Effector CD8-positive, alpha-beta T cell (primary cell): ENCODE results near the gene ZNF778.
A peak's percentile ranks its signal among the peaks of the same experiment; 100 is the strongest.
"Not testable (repeated sequence)": the region's sequence is repeated elsewhere in the genome, so short reads cannot be mapped to it uniquely, and the experiment has no call there.

Experiments
- DNase-seq: peaks from one replicate; lab custom pipeline; 2025; lab: John Stamatoyannopoulos, UW

Gene ZNF778

DNA sequence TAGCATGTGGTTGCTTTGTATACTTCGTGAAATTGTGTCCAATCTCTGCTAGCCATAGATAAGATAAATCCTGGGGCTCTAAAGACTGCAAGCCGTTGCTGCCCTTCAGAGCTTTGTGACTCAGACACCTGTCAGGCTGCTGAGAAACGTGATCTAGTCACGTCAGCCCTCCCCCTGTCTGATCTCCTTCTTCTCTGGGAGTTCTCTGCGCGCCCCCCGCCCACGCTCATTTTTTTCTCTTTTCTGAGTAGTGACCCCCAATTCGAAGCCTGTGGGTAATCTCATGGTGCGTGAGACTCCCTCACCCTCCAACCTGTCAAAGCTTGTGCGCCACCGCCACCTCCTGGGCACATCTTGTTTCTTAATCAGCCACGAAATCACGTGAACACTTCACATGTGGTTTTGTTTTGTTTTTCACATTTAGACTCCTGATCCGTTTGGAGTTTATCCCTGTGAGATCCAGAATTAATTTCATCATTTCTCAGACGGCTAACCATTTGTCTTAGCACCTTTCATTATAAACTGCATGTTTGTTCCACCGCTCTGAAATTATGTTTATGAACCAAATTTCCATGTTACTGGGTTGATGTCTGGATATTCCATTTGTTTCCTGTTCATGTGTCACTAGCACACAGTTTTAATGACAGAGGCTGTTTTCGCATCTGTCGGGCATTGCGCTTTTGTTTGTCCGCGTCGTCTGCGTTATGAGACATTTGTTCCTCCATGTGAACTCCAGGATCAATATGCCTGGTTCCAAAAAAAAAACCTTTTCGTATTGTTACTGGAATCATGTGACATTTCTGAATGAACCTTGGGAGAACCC is 977 bp upstream of the ZNF778 start:
- DNase-seq, result peak; percentile 74

DNA sequence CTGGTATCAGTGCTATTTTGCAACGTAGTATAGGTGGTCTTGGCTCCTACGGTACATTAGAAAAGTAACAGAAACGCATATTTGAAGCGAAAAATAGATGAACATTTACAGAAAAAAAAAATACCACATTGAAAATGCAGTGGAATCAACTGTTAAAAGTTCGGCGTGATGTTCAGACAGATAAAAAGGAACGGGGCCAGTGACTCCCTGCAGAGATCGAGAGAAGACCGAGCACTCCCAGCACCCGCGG is 440 bp upstream of the ZNF778 start:
- DNase-seq, result no peak

DNA sequence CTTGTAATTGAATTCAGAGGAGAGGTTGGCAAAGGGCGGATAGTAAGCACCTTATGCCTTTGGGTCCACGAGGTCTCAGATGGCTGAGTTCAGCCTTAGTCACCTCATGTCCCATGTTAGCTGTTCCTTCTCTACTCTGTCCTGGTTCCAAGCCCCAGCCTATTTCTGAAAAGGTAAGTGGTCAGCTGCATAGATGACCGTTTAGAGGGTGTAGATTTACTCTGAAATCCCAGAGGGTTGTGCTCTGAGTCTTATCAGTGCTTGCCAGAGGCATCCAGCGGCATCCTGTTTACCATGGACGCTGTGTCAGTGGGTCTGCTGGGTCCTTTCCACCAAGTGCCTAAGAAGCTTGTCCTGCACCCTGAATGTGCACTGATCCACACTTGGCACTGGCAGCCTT is 1.9 kb downstream of the ZNF778 start:
- DNase-seq, result no peak

DNA sequence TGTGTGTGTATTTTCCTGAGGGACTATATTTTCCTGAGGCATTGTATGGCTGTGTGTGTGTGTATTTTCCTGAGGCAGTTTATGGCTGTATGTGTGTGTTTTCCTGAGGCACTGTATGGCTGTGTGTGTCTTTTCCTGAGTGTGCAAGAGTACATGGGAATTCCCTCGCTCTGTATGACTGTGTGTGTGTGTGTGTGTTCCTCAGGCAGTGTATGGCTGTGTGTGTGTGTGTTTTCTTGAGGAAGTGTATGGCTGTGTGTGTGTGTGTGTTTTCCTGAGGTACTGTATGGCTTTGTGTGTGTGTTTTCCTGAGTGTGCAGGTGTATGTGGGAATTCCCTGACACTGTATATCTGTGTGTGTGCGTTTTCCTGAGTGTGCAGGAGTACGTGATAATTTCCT is 4.1 kb downstream of the ZNF778 start:
- DNase-seq, result no peak

DNA sequence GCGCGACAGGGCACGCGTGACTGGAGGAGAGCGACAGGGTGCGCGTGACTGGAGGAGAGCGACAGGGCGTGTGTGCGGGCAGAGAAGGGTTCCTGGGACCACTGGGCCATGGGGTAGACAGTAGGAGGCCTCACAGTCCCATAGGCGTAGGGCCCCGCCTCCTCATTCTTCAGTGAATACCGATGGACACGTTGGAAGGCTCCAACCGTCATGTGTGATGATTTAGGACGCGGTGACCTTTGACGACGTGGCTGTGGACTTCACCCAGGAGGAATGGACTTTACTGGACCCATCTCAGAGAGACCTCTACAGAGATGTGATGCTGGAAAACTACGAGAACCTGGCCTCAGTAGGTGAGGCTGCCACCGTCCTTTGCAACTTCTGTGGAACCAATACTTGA is 5.4 kb downstream of the ZNF778 start:
- no peak for DNase-seq

DNA sequence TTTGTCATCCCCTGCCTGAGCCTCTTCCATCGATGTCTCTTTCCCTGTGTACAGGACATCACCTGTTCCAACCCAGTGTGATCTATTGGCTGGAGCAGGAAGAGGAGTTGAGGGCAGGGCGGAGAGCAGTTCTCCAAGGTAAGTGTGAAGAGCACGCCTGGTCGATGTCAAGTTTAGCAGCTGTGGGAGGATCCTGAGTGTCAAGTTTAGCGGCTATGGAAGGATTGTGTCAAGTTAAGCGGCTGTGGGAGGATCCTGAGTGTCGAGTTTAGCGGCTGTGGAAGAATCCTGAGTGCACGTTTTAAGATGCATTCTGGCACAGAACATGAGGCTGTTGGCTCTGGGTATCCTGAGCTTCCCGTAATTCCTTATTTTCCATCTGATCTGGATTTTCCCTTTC is 7.2 kb downstream of the ZNF778 start:
- no peak for DNase-seq

DNA sequence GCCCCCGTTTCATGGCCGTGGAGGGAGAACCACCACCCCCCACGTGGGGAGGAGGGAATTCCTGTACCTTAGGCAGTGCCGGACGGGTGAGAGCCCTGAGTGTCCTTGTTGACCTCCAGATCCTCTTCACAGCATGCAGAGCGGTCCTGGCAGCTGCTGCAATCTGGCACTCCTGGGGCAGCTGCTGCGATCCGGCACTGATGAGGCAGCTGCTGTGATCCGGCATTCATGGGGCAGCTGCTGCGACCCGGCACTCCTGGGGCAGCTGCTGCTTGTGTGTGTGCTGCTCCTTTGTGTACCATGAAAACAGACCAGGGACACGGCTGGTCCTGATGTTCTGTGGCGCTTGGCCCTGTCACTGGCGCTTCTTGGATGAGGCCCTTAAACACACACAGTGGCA is 12.8 kb downstream of the ZNF778 start:
- no peak for DNase-seq

DNA sequence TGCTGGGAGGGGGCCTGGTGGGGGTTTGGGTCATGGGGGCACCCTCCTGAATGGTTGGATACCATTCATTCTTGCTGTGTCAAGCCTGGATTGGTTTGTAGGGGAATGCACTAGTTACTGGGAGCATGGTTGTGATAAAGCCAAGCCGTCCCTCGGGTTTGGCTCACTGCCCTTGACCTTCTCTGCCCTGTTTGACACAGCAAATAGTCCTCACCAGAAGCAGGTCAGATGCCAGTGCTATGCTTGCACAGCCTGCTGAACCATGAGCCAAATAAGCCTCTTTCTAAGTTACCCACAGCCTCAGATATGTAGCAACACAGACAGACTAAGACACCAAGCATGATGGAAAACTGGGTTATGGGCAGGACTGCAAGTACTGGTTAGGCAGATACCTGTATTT is 14.6 kb downstream of the ZNF778 start:
- no peak for DNase-seq

DNA sequence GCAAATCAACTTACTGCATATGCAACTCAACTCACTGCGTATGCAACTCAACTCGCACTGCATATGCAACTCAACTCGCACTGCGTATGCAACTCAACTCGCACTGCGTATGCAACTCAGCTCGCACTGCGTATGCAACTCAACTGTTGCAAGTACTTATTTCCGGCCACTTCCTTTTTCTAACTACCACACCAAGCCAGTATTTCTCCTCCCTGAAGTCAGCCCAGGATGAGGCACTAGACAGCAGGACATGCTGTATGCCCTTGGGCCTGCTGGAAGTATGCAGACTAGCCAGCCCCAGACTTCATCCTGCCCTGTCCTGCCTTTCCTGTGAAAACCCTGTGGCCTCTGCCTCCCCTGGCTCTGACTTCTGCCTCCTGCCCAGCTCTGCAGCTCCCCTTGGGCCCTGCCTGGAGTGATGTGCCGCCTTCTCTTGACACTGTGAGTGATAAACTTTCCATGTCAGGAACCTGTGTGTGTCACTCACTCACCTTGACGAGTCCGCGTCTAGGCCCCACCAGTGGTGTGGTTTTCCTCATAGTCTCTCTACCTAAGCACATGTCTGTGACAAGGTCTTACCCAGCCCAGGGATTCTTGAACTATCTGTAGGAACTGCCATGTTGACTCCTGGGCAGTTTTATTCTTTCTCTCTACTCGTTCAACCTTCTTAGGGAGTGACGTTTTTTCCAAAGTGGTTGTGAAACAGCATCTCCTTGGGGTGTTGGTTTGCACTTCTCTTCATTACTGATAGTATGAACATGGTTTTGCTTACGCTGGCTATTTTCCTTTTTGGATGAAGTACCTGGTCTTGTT is 16.4 kb downstream of the ZNF778 start:
- DNase-seq, result no peak

DNA sequence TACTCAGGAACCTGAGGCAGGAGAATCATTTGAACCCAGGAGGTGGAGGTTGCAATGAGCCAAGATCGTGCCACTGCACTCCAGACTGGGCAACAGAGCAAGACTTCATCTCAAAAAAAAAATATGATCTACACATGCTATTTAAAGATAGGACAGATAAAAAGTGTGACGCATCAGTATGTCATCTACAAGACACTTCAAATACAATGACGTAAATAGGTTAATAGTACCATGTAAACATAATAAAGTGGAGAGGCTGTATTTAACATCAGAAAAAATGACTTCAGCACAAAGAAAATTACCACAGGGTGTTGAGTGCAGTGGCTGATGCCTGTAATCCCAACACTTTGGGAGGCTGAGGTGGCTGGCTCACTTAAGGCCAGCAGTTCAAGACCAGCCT is 20.2 kb downstream of the ZNF778 start:
- DNase-seq, result no peak

DNA sequence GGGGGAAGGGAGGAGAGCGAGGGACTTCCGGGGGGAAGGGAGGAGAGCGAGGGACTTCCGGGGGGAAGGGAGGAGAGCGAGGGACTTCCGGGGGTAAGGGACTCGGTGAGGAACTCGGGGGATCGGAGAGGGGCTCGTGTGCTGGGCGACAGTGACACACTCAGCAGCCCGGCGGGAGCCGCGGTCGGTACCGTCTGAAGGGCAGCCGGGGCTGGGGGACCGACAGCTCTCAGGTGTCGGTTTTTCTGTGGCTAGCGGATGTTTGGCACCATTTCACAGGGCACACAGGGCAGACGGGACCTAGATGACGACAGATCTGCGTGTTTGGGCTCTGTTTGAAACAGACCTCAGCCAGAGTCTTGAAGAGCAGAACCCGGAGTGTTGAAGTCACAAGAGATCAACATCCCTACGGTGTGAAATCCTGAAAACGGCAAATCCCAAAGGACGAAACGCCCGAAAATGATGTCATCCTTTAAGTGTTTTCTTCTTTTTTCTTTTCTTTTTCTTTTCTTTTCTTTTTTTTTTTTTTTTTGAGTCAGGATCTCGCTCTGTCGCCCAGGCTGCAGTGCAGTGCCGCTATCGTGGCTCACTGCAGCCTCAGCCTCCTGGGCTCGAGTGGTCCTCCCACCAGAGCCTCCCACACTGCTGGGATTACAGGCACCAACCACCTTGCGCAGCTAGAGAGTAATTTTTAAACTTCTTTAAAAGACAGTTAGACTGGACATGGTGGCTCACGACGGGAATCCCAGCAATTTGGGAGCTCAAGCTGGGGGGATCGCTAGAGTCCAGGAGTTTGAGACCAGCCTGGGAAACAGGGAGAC is 23.9 kb downstream of the ZNF778 start:
- peak; percentile 72 for DNase-seq

DNA sequence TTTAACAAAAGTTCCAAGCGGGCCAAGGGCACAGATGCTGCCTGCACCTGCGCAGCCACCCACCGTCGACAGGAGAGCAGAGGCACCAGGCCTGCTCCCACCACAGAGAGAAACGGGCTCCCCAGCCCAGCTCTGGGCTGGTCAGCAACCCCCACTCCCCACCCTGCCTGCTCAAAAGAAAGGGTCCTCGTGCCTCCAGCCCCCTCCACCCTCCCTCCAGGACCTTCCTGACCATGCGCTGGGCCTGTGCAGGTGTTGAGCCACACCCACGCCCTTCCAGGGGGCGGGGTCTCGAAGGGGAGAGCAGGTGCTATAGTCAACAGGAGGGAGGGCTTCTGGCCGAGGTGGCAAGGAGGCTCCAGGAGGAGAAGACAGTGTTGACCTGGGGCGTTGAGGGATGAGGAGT is 25.3 kb downstream of the ZNF778 start:
- DNase-seq, result no peak

DNA sequence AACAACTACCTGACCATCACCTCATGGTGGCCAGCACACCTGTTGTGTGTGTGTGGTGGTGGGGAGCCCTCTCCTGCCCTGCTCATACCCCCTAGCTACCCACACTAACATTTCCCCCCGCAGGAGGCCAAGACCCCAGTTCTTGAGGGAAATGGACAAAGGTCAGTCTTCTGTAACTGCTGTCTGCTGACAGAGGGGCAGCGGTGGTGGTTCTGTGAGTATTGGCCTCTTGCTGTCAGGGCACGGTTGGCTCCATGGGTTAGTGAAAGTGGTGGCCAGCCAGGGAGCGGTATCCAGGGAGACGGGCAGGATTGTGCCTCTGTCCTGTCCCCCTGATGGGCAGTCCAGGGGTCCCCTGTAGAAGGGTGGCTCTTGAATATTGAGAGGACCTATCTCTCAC is 26.2 kb downstream of the ZNF778 start:
- DNase-seq, result no peak

DNA sequence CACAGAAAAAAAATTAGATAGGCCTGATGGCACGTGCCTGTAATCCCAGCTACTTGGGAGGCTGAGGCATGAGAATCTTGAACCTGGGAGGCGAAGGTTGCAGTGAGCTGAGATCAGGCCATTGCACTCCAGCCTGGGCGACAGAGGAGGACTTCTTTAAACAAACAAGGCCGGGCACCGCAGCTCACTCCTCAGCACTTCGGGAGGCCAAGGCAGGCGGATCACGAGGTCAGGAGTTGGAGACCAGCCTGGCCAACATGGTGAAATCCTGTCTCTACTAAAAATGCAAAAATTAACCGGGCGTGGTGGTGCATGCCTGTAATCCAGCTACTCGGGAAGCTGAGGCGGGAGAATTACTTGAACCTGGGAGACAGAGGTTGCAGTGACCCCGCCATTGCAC is 26.8 kb downstream of the ZNF778 start:
- not testable (repeated sequence) for DNase-seq

DNA sequence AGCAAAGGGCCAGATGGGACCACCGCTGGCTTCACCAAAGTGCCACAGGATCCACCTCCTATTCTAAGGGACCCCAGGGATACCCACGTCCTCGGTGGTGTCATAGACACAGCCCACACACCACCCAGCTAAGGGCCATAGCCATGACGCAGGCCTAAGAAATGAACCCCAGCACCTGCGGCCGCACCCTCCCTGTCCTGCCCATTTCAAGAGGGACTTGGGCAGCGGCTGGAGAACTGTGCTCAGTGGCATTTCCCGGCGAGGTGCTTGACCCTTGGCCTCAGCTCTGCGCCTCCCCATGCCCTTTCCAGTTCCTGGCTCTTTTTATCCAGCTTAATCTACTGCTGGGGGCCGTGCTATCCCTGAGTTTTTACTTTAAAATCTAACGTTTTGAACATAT is 27.3 kb downstream of the ZNF778 start:
- no peak for DNase-seq

DNA sequence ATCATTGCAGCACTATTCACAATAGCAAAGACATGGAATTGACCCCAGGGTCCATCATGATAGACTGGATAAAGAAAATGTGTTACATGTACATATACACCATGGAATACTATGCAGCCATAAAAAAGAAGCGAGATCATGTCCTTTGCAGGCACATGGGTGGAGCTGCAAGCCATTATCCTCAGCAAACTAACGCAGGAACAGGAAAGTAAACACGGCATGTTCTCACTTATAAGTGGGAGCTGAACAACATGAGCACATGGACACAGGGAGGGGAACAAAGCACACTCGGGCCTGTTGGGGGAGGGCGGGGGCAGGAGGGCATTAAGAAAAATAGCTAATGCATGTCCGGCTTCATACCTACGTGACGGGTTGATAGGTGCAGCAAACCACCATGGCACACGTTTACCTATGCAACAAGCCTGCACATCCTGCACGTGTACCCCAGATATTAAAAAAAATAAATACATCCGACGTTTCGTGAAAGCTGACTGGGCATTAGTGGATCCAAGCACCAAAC is 28.9 kb downstream of the ZNF778 start:
- DNase-seq, result no peak

DNA sequence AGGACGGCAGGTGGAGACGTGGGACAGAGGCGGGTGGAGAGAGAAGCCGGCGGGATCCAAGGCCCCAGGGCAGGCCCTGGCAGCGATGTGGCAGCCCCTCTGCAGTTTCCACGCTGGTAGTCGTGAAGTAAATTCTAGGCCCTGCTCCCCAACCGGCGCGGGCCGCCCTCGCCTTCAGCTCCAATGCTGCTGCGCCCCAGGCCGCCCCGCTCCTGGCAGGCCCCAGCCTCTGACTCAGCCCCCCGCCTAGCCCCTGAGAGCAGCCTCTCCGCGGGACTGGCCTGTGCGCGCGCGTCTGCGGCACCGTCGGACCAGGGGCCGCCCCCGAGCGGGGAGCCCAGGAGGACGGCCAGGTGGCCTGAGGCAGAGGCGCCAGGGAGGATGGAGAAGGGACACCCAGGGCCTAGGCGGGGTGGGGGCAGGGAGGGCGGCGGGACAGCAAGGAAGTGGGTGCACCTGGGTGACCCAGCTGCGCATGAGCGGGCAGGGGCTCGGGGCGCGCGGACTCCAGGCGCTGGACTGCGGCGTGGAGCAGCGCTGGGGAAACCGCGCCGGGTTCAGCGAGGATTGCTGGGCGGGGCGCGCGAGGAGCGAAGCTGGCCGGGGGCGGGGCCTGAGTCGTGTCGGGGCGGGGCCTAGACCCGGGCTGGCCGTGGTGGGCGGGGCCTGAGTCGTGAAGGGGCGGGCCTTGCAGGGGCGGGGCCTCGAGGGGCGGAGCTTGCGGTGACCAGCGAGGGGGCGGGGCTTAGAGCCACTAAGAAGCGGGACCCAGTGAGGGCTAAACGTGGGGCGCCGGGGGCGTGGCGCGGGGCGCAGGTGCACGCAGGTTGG is 29.6 kb downstream of the ZNF778 start:
- peak; percentile 96 for DNase-seq

DNA sequence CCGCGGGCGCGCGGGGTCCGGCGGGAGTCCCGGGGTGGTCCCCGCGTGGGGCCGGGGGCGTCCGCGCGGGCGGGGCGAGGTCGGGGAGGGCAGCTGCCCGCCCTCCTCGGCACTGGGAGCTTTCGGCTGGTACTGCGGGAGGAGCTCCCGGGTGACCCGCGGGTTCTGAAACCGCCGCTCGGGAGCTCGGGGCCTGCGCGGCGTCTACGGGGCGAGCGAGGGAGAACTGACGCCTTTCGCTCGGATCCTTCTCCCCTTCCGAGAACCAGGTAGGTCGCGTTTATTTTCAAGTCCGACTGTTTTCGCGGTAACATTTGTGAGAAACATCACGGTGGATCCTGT is 30.2 kb downstream of the ZNF778 start:
- DNase-seq, result not testable (repeated sequence)

DNA sequence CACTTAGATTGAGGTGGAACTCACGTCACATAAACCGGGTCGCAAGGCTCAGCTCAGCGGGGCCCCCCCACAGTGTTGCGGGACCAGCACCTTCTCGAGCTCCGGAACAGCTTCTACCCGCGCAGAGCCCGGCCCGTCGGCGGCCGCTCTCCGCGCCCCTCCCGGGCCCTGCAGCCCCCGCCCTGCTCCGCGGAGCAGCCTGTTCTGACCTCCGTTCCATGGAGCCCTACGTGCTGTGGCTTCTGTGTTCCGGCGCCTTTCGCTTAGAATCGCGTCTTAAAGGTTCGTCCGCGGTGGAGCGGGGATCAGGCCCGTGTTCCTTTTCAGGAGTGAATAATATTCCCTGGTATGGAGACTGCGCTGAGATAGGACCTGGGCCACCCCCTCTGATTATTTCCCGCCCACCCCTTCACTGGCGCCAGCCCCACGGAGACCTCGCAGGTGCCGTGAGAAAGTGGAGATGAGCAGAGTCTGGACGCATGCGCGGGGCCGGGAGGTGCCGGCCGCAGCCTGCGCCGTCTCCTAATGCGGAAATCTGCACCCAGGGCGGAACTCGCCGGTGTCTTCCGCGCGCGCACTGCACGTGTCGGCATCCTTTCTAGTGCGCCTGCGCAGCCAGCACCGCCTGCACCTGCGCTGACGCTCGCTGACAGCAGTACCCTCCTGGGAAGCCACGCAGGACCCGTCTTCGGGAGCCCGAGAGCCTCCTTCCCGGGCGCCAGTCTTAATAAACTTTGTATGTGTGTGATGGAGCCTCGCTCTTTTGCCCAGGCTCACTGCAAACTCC is 30.9 kb downstream of the ZNF778 start:
- DNase-seq, result no peak

DNA sequence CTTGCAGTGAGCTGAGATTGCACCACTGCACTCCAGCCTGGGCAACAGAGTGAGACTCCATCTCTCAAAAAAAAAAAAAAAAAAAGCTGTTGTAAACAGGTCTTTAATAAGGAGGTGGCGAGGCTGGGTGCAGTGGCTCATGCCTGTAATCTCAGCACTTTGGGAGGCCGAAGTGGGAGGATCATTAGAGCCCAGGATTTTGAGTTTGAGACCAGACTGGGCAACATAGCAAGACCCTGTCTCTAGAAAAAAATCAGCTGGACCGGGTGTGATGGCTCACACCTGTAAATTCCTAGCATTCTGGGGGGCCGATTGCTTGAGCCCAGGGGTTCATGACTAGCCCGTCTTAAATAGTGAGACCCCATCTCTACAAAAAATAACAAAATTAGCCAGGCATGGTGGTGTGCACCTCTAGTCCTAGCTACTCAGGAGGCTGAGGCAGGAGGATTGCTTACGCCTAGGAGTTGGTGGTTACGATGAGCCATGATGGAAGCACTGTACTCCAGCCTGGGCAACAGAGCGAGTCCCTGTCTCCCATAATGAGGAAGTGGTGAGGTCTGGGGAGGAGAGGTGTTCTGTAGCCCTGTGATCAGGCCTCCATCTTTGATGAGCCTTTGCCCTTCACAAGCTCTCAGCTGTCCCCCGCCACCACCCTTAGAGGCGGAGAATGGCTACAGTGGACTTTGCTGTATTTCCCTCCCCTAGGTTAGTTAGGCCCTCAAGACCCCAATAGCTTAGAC is 36.2 kb downstream of the ZNF778 start:
- DNase-seq, result no peak
